IPS-15b (cell line): Measurements from ENCODE around the gene HTT-AS.
"Not testable (repeated sequence)": the region's sequence is repeated elsewhere in the genome, so short reads cannot be mapped to it uniquely, and the experiment has no call there.

Experiments
- H3K27me3 ChIP-seq: one replicate; pipeline ENCODE4 v1.6.1; 2013; ENCODE audit warnings: low read length; ENCODE audit not compliant: control insufficient read depth, insufficient read depth
- H3K36me3 ChIP-seq: one replicate; pipeline ENCODE4 v1.6.1; 2013; ENCODE audit warnings: low read length; ENCODE audit not compliant: control insufficient read depth, insufficient read depth
- H3K4me1 ChIP-seq: one replicate; pipeline ENCODE4 v1.6.1; 2013; ENCODE audit warnings: mild to moderate bottlenecking, low read length; ENCODE audit not compliant: control insufficient read depth, insufficient read depth
- H3K4me3 ChIP-seq: one replicate; pipeline ENCODE4 v1.5.1; 2013; ENCODE audit warnings: low read depth, low read length
- H3K9ac ChIP-seq: one replicate; pipeline ENCODE4 v1.6.1; 2013; ENCODE audit warnings: low read depth, mild to moderate bottlenecking, low read length
- H3K9me3 ChIP-seq: one replicate; pipeline ENCODE4 v1.6.1; 2013; ENCODE audit warnings: mild to moderate bottlenecking, low read length; ENCODE audit not compliant: control insufficient read depth, insufficient read depth

The HTT-AS gene

GRCh38 chr4:3069661-3070199 is 4.6 kb downstream of the HTT-AS start:
- H3K9me3 ChIP-seq, result no peaks in the 10 kb centered on the region
- H3K27me3 ChIP-seq, result peaks cover 3% of the 10 kb centered on the region
- H3K36me3 ChIP-seq, result no peaks in the 10 kb centered on the region
- H3K4me1 ChIP-seq, result no peaks in the 10 kb centered on the region
- H3K4me3 ChIP-seq, result no peak overlapping the region
- H3K9ac ChIP-seq, result no peak overlapping the region

GRCh38 chr4:3067473-3068001 is 6.8 kb downstream of the HTT-AS start:
- Histone ChIP-seq H3K9me3 (no peaks in the 10 kb centered on the region), H3K27me3 (no peaks in the 10 kb centered on the region), H3K9ac (no peak overlapping the region), H3K4me3 (no peak overlapping the region), H3K4me1 (no peaks in the 10 kb centered on the region), H3K36me3 (no peaks in the 10 kb centered on the region)

- Histone ChIP-seq H3K27me3 (no peaks in the 10 kb centered on the region), H3K9ac (no peak overlapping the region), H3K4me3 (no peak overlapping the region), H3K4me1 (no peaks in the 10 kb centered on the region), H3K36me3 (no peaks in the 10 kb centered on the region), H3K9me3 (no peaks in the 10 kb centered on the region)
Observed at GRCh38 chr4:3066836-3067400, 7.4 kb downstream of the HTT-AS start.

GRCh38 chr4:3065551-3065950 is 8.8 kb downstream of the HTT-AS start:
- H3K27me3 ChIP-seq, result no peaks in the 10 kb centered on the region

GRCh38 chr4:3062471-3062870 is 11.9 kb downstream of the HTT-AS start:
- H3K4me1 ChIP-seq, result no peaks in the 10 kb centered on the region
- H3K27me3 ChIP-seq, result no peaks in the 10 kb centered on the region
- H3K9me3 ChIP-seq, result no peaks in the 10 kb centered on the region
- no peak overlapping the region for H3K4me3 ChIP-seq
- no peak overlapping the region for H3K9ac ChIP-seq
- H3K36me3 ChIP-seq, result no peaks in the 10 kb centered on the region

More at GRCh38 chr4:3065551-3065950, 8.8 kb downstream of the HTT-AS start:
- Histone ChIP-seq H3K36me3 (no peaks in the 10 kb centered on the region), H3K4me3 (no peak overlapping the region), H3K9me3 (no peaks in the 10 kb centered on the region), H3K9ac (no peak overlapping the region), H3K4me1 (no peaks in the 10 kb centered on the region)

- Histone ChIP-seq H3K4me3 (no peak overlapping the region), H3K9ac (no peak overlapping the region), H3K4me1 (no peaks in the 10 kb centered on the region), H3K27me3 (no peaks in the 10 kb centered on the region), H3K9me3 (no peaks in the 10 kb centered on the region), H3K36me3 (no peaks in the 10 kb centered on the region)
Observed at GRCh38 chr4:3060946-3061345, 13.4 kb downstream of the HTT-AS start.

GRCh38 chr4:3059943-3060342 is 14.4 kb downstream of the HTT-AS start:
- Histone ChIP-seq H3K4me1 (no peaks in the 10 kb centered on the region), H3K36me3 (no peaks in the 10 kb centered on the region), H3K27me3 (no peaks in the 10 kb centered on the region), H3K9ac (no peak overlapping the region), H3K9me3 (no peaks in the 10 kb centered on the region), H3K4me3 (no peak overlapping the region)

- Histone ChIP-seq H3K27me3 (no peaks in the 10 kb centered on the region), H3K36me3 (no peaks in the 10 kb centered on the region), H3K4me1 (no peaks in the 10 kb centered on the region), H3K9ac (no peak overlapping the region), H3K9me3 (no peaks in the 10 kb centered on the region), H3K4me3 (no peak overlapping the region)
Observed at GRCh38 chr4:3054169-3054759, 20.1 kb downstream of the HTT-AS start.

GRCh38 chr4:3051141-3051897 is 23.0 kb downstream of the HTT-AS start:
- not testable (repeated sequence) for H3K9ac ChIP-seq, H3K4me3 ChIP-seq, H3K27me3 ChIP-seq, H3K36me3 ChIP-seq, H3K4me1 ChIP-seq, H3K9me3 ChIP-seq

GRCh38 chr4:3047464-3048286 is 26.7 kb downstream of the HTT-AS start:
- Histone ChIP-seq H3K4me1 (no peaks in the 10 kb centered on the region), H3K9ac (no peak overlapping the region), H3K36me3 (no peaks in the 10 kb centered on the region), H3K4me3 (no peak overlapping the region), H3K27me3 (no peaks in the 10 kb centered on the region), H3K9me3 (no peaks in the 10 kb centered on the region)

GRCh38 chr4:3046623-3047022 is 27.7 kb downstream of the HTT-AS start:
- H3K4me3 ChIP-seq, result no peak overlapping the region
- no peaks in the 10 kb centered on the region for H3K36me3 ChIP-seq
- no peaks in the 10 kb centered on the region for H3K27me3 ChIP-seq
- no peak overlapping the region for H3K9ac ChIP-seq
- no peaks in the 10 kb centered on the region for H3K4me1 ChIP-seq
- no peaks in the 10 kb centered on the region for H3K9me3 ChIP-seq
